ENCODE results near the gene CNN1. TPM values are rescaled to one million over a fixed set of nuclear protein-coding genes. Genes with fewer than 3 reads are reported as not detected.

CNN1 gene
- 276 TPM for total RNA-seq

- peak within 1 kb of the TSS; percentile 43 to 56 for H3K4me3 ChIP-seq
- intact Hi-C loops (cut with DNase I): no loop called here
- H3K27ac ChIP-seq: peak within 1 kb of the TSS; percentile 94
- H3K4me1 ChIP-seq: peaks cover 39% of the 10 kb centered on the region
- no peaks in the 10 kb centered on the region for H3K9me3 ChIP-seq
- no peaks in the 10 kb centered on the region for H3K36me3 ChIP-seq
- no peaks in the 10 kb centered on the region for H3K27me3 ChIP-seq
- TF ChIP-seq, protein P1, sequence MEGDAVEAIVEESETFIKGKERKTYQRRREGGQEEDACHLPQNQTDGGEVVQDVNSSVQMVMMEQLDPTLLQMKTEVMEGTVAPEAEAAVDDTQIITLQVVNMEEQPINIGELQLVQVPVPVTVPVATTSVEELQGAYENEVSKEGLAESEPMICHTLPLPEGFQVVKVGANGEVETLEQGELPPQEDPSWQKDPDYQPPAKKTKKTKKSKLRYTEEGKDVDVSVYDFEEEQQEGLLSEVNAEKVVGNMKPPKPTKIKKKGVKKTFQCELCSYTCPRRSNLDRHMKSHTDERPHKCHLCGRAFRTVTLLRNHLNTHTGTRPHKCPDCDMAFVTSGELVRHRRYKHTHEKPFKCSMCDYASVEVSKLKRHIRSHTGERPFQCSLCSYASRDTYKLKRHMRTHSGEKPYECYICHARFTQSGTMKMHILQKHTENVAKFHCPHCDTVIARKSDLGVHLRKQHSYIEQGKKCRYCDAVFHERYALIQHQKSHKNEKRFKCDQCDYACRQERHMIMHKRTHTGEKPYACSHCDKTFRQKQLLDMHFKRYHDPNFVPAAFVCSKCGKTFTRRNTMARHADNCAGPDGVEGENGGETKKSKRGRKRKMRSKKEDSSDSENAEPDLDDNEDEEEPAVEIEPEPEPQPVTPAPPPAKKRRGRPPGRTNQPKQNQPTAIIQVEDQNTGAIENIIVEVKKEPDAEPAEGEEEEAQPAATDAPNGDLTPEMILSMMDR (IDR thresholded peaks at IDR 0.05): no peak
- peak; percentile 71 to 97 for TF ChIP-seq POLR2AphosphoS5 (IDR thresholded peaks at IDR 0.05; ENCODE audit: insufficient read depth in 1 of 2, low read depth in 1 of 2)
- peak in 1 of 2 donors; percentile 74 for TF ChIP-seq POLR2A (IDR thresholded peaks at IDR 0.05)
- no peak for DNase-seq (ENCODE audit: extremely low spot score in 2 of 2)
Measured at GRCh38 chr19:11538232-11539036, at the start of gene CNN1. CNN1 (plus strand) TSS chr19:11538851; CDS start chr19:11538928, 77 bp downstream.

DNA sequence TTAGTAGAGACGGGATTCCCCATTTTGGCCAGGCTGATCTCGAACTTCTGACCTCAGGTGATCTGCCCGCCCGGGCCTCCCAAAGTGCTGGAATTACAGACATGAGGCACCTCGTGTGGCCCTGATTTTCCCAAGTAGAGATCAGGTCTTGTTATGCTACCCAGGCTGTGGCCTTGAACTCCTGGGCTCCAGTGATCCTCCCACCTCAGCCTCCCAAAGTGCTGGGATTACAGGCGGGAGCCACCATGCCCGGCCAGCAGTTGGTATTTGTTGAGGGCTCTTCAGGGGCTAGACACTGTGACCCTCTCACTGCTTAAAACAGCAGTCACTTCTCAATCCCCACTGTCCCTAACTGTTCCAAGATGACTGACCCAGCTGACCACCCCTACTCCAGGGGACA, 49.3 kb upstream of the CNN1 start:
- H3K36me3 ChIP-seq: peaks cover 0 to 8% of the 10 kb centered on the region in 2 donors
- DNase-seq (ENCODE audit: extremely low spot score in 2 of 2): no peak
- TF ChIP-seq, protein P1 (IDR thresholded peaks at IDR 0.05): no peak
- TF ChIP-seq POLR2A (IDR thresholded peaks at IDR 0.05): no peak
- no peak for TF ChIP-seq POLR2AphosphoS5 (IDR thresholded peaks at IDR 0.05; ENCODE audit: insufficient read depth in 1 of 2, low read depth in 1 of 2)
- no peak overlapping the region for H3K4me3 ChIP-seq
- no peaks in the 10 kb centered on the region for H3K27me3 ChIP-seq
- intact Hi-C loops (cut with DNase I): loop anchor here (10.0 kb wide), 1 partner anchor 195 kb away; the partner anchor contains the start of gene TSPAN16
- H3K27ac ChIP-seq: no peak overlapping the region
- H3K9me3 ChIP-seq: no peaks in the 10 kb centered on the region
- no peaks in the 10 kb centered on the region for H3K4me1 ChIP-seq

GRCh38 chr19:11494634-11495285, 43.9 kb upstream of the CNN1 start:
- Histone ChIP-seq H3K36me3 (peaks cover 0 to 12% of the 10 kb centered on the region in 2 donors), H3K27me3 (no peaks in the 10 kb centered on the region), H3K9me3 (no peaks in the 10 kb centered on the region), H3K4me3 (no peak overlapping the region), H3K27ac (no peak overlapping the region), H3K4me1 (no peaks in the 10 kb centered on the region)
- DNase-seq (ENCODE audit: extremely low spot score in 2 of 2): no peak
- intact Hi-C loops (cut with DNase I): no loop called here
- TF ChIP-seq POLR2A (IDR thresholded peaks at IDR 0.05) (no peak), POLR2AphosphoS5 (IDR thresholded peaks at IDR 0.05; ENCODE audit: insufficient read depth in 1 of 2, low read depth in 1 of 2) (no peak)
- TF ChIP-seq, protein P1 (IDR thresholded peaks at IDR 0.05): no peak

DNA sequence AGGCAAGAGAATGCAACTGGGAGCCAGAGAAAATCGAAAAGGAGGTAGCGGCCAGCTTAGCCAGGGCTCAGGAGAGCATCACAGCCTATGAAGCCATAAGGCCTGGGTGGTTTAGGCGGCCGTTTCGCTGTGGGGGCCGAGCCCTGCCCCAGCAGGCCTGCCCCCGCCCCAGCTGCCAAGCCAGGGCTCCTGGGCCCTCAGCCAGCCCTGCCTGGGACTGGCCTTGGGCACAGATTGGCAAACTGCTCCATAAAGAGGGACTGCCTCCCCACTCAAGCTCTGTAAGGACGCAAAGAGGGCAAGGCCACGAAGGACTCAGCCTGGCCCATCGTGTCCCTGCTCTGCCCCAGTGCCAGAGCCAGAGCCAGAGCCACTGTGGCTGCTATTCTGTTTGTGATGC, 43.2 kb upstream of the CNN1 start:
- TF ChIP-seq, protein P1 (IDR thresholded peaks at IDR 0.05): no peak
- TF ChIP-seq POLR2A (IDR thresholded peaks at IDR 0.05) (no peak), POLR2AphosphoS5 (IDR thresholded peaks at IDR 0.05; ENCODE audit: insufficient read depth in 1 of 2, low read depth in 1 of 2) (no peak)
- peaks cover 0 to 12% of the 10 kb centered on the region in 2 donors for H3K36me3 ChIP-seq
- DNase-seq (ENCODE audit: extremely low spot score in 2 of 2): no peak
- no peak overlapping the region for H3K4me3 ChIP-seq
- H3K9me3 ChIP-seq: no peaks in the 10 kb centered on the region
- H3K4me1 ChIP-seq: no peaks in the 10 kb centered on the region
- intact Hi-C loops (cut with DNase I): no loop called here
- H3K27ac ChIP-seq: no peak overlapping the region
- no peaks in the 10 kb centered on the region for H3K27me3 ChIP-seq

Measured in vagina (tissue), 2 donors.